Measurements from ENCODE around the gene PAFAH1B1.

The PAFAH1B1 gene

DNA sequence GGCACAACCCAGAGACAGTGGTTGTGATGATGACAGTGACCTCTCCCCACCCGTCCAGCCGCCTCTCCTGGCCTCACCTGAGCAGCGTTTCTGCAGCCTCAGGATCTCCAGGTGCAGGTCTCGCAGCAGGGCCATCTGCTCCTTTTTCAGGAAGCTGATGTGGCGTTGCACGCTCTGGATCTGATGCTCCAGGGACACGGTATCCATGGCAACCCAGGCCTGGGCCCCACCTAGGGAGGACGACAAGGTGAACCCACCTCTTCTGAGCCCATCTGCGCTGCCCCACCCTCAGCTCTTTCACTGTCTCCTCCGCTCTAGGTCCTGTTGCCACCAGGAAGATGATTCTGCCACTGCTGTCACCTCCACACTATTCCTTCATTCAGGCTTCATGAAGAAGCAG is 141.5 kb downstream of the PAFAH1B1 start:
- ChIA-PET POLR2A (no interaction called here), CTCF (no interaction called here)
- H3K4me3 ChIP-seq (ENCODE audit: low read depth, low read length) = no peak overlapping the region
- H3K4me1 ChIP-seq (ENCODE audit: control insufficient read depth, insufficient read depth, low read length) = no peaks in the 10 kb centered on the region
- H3K9me3 ChIP-seq (ENCODE audit: control insufficient read depth, insufficient read depth, low read depth, low read length) = no peaks in the 10 kb centered on the region
- no peaks in the 10 kb centered on the region for H3K36me3 ChIP-seq (ENCODE audit: control insufficient read depth in 2 of 2, insufficient read depth in 1 of 2, low read length in 2 of 2)
- no peak overlapping the region for H3K27ac ChIP-seq (ENCODE audit: extremely low read depth, low read depth, low read length)
- no peak for TF ChIP-seq ZBTB7A (tag by site-specific recombination; IDR thresholded peaks at IDR 0.05; ENCODE audit: low read depth)
- TF ChIP-seq ZNF239 (tag by site-specific recombination; IDR thresholded peaks at IDR 0.05) = no peak
- no peak for TF ChIP-seq ZNF248 (tag by site-specific recombination; IDR thresholded peaks at IDR 0.05)
- TF ChIP-seq ZNF624 (tag by site-specific recombination; IDR thresholded peaks at IDR 0.05) = no peak
- TF ChIP-seq ZNF558 (tag by site-specific recombination; IDR thresholded peaks at IDR 0.05) = no peak
- no peak for TF ChIP-seq ZNF19 (tag by site-specific recombination; IDR thresholded peaks at IDR 0.05; ENCODE audit: low read depth)
- TF ChIP-seq KLF1 (tag by site-specific recombination; IDR thresholded peaks at IDR 0.05) = no peak
- no peak for TF ChIP-seq ZBTB21 (tag by site-specific recombination; IDR thresholded peaks at IDR 0.05)
- TF ChIP-seq ZNF473 (tag by site-specific recombination; IDR thresholded peaks at IDR 0.05) = no peak
- TF ChIP-seq ZNF211 (tag by site-specific recombination; IDR thresholded peaks at IDR 0.05; ENCODE audit: low read depth) = no peak
- TF ChIP-seq ZNF560 (tag by site-specific recombination; IDR thresholded peaks at IDR 0.05; ENCODE audit: borderline replicate concordance) = no peak
- TF ChIP-seq KLF16 (tag by site-specific recombination; IDR thresholded peaks at IDR 0.05) = no peak
- no peak for TF ChIP-seq ZFP69B (tag by site-specific recombination; IDR thresholded peaks at IDR 0.05)
- TF ChIP-seq ZNF2 (tag by site-specific recombination; IDR thresholded peaks at IDR 0.05) = no peak

Measured in HEK293 (cell line).